K562 (cell line): Measurements from ENCODE around the gene CRY2. TPM values are rescaled to one million over a fixed set of nuclear protein-coding genes. Genes with fewer than 3 reads are reported as not detected.

Source experiments
- ARHGAP35 ChIP-seq: fragments of 450-650 bp; IDR thresholded peaks from 2 replicates; pipeline ENCODE4 v1.6.1; 2018; ENCODE audit not compliant: partially characterized antibody
- HMG20A ChIP-seq: fragments of 450-650 bp; formaldehyde crosslinking; conservative IDR thresholded peaks from 2 replicates; pipeline ENCODE4 v1.4.0; 2020; ENCODE audit warnings: mild to moderate bottlenecking, mixed read lengths
- NRF1 ChIP-seq, 2 experiments: fragments of 450-650 bp; IDR thresholded peaks in 1 of 2; conservative IDR thresholded peaks in 1 of 2; 2 replicates each; pipeline ENCODE4 v1.6.1; 2014; ENCODE audit warnings: mild to moderate bottlenecking in 2 of 2
- SMAD2 ChIP-seq: fragments of 150-350 bp; IDR thresholded peaks from 2 replicates; pipeline ENCODE4 v1.6.1; 2014; ENCODE audit warnings: low read depth, mild to moderate bottlenecking, low read length
- TCF7L2 ChIP-seq: fragments of 150-350 bp; IDR thresholded peaks from 2 replicates; pipeline ENCODE4 v1.6.1; 2016; ENCODE audit warnings: low read depth, mild to moderate bottlenecking, low read length, moderate library complexity
- TEAD2 ChIP-seq: fragments of 450-650 bp; IDR thresholded peaks from 2 replicates; pipeline ENCODE4 v1.6.1; 2016; ENCODE audit warnings: missing genetic modification characterization, control low read depth, missing compliant biosample characterization
- TRIM28 ChIP-seq: fragments of 450-650 bp; IDR thresholded peaks from 2 replicates; pipeline ENCODE4 v1.6.1; 2017
- ZNF274 ChIP-seq: IDR thresholded peaks from 2 replicates; pipeline ENCODE4 v1.6.1; 2011; ENCODE audit warnings: low read depth, mild to moderate bottlenecking, low read length, moderate library complexity, borderline replicate concordance
- ZNF717 ChIP-seq: fragments of 250-450 bp; sonication (Bioruptor Pico); IDR thresholded peaks from 2 replicates; pipeline ENCODE4 v1.5.0; 2021
- ZNF764 ChIP-seq: fragments of 250-450 bp; sonication (Bioruptor Pico); IDR thresholded peaks from 2 replicates; pipeline ENCODE4 v1.4.0; 2020; ENCODE audit warnings: low read depth, mild to moderate bottlenecking, moderate library complexity
- polyA plus RNA-seq, 8 experiments: library from polyadenylated mRNA; depleted of rRNA in 4 of 8; stranded (reverse) in 5 of 8; unstranded in 3 of 8; fragments of >200 nt; fragmentation: Nextera tagmentation in 2 of 8; fragmentation: Illumina TruSeq in 1 of 8; extraction: Ambion mirVana in 2 of 8; extraction: Trizol in 1 of 8; gene quantifications; 2 replicates each; pipeline versions ENCODE4 v1.2.1 to v1.2.3, GENCODE V29; 2011 to 2014; ENCODE audit warnings: inconsistent platforms in 1 of 8, missing spikeins in 1 of 8
- total RNA-seq, 7 experiments: library from RNA; depleted of rRNA in 6 of 7; stranded (reverse); fragments of >200 nt in 6 of 7; fragmentation: Illumina TruSeq in 2 of 7; extraction: Trizol in 2 of 7; gene quantifications; 2 replicates each; pipeline versions ENCODE4 v1.2.1 to v1.2.3, GENCODE V29; 2011 to 2021; ENCODE audit warnings: low replicate concordance in 1 of 7
- TF ChIP-seq, protein P1 (sequence below): fragments of 250-450 bp; sonication (Bioruptor Pico); IDR thresholded peaks from 2 replicates; pipeline ENCODE4 v1.5.0; 2021; ENCODE audit warnings: mild to moderate bottlenecking, moderate library complexity
- TF ChIP-seq, protein P2 (sequence below): sonication (generic); formaldehyde crosslinking; IDR thresholded peaks from 2 replicates; pipeline ENCODE4 v1.8.0; 2022; ENCODE audit warnings: mild to moderate bottlenecking, missing genetic modification reagents
- TF ChIP-seq, protein P3 (sequence below): fragments of 250-450 bp; sonication (Bioruptor Pico); IDR thresholded peaks from 2 replicates; pipeline ENCODE4 v1.5.0; 2021
- TF ChIP-seq, protein P4 (sequence below): fragments of 250-450 bp; sonication (Bioruptor Pico); IDR thresholded peaks from 2 replicates; pipeline ENCODE4 v1.5.0; 2021; ENCODE audit warnings: mild to moderate bottlenecking, borderline replicate concordance
- TF ChIP-seq, protein P5 (sequence below): fragments of 250-450 bp; sonication (Bioruptor Pico); IDR thresholded peaks from 2 replicates; pipeline ENCODE4 v1.4.0; 2020; ENCODE audit warnings: borderline replicate concordance

Gene CRY2
- total and polyA plus RNA-seq, 9 of the 15 experiments (the other 6 are each of a cell fraction or from before 2014, with no cell fraction given) = 2.3 to 23.9 (median 14.8) TPM

DNA sequence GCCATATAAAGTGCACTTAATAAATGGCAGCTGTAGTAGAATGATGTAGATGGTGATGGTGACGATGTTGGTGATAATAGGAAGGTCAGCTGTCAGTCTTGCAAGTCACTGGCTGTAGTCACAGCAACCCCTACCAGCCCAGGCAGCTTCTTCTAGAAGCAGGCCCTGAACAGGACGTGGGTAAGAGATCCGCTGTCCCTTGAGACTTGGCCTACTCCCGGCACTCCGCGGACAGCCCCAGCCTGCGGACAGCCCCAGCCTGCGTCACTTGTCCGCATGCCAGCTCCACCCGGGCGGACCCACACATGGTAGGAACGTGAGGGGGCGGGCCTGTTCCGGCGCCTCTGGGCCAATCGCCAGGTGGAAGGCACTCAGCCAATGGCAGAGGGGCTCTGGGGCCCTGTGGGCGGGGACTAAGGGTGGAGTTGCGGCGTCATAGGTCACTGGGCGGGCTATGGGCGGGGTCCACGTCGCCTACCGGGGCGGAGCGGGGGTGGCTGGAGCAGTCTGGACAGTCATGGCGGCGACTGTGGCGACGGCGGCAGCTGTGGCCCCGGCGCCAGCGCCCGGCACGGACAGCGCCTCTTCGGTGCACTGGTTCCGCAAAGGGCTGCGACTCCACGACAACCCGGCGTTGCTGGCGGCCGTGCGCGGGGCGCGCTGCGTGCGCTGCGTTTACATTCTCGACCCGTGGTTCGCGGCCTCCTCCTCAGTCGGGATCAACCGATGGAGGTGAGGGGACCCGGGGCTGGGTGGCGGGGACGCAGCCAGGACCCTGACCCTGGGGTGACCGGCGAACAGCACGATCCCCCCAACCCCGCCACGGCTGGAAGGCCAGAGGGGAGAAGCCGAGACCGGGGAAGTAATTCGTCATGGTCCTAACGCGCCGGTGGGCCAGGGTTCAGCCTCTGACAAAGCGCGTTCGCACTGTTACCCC, at the start of gene CRY2 (continued):
- TF ChIP-seq, protein P1, sequence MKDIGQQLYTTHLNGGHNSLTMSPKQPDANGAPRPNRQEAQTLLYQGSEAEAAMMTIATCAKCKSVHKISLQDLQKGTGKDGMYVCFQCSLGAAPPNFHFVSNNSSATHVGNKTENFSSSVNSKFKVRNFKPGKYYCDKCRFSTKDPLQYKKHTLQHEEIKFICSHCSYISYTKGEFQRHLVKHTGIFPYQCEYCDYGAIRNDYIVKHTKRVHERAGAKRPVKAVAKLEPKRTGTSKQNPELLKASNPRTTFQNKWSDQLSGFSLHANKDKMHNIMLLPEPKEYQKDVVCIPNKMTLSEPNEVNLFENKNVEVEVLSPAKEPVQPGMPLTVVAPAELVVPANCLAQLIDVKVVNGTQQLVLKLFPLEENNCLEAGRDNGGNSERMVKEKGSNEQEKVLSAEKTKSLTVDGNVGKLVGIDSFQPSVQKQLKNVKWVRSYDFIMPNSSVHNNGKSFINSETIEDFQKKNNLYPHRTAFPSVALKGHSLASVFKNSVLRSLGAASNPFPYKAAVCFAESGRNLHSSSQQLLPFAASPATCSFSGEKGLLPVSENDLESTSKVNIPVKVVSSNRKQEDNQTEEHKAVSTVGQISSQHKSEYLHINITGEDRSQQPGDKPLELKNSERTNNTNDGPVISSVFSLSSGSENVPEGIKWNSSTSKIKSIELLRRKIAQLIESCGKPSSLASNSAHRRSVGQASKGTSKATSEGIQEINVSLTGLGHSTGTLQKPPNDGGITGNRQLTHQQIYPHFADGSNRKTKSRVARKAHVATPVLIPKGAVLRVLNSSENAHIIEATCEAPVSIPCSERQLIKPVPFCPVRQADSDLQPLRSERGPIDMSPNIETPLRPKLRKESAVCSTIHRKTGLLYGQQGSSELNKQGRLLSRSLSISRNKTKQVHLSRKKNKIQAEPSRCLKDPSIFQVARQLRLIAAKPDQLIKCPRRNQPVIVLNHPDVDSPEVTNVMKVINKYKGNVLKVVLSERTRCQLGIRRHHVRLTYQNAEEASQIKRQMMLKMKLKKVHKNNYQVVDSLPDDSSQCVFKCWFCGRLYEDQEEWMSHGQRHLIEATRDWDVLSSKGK (CRISPR knock-in tag) = no peak
- TF ChIP-seq HMG20A = no peak
- TF ChIP-seq SMAD2 = no peak
- TF ChIP-seq TRIM28 = peak; percentile 31; the same call in 1 of the 2 replicates
- TF ChIP-seq NRF1 (conservative IDR thresholded peaks at IDR 0.05 in 1 of 2, IDR thresholded peaks at IDR 0.05 in 1 of 2) = peak; percentile 74 to 77
- TF ChIP-seq, protein P2, sequence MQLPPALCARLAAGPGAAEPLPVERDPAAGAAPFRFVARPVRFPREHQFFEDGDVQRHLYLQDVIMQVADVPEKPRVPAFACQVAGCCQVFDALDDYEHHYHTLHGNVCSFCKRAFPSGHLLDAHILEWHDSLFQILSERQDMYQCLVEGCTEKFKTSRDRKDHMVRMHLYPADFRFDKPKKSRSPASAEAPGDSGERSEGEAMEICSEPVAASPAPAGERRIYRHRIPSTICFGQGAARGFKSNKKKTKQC (CRISPR knock-in tag) = peak; percentile 90; the same call in 1 of the 2 replicates
- no peak for TF ChIP-seq ZNF717 (CRISPR knock-in tag)
- TF ChIP-seq, protein P3, sequence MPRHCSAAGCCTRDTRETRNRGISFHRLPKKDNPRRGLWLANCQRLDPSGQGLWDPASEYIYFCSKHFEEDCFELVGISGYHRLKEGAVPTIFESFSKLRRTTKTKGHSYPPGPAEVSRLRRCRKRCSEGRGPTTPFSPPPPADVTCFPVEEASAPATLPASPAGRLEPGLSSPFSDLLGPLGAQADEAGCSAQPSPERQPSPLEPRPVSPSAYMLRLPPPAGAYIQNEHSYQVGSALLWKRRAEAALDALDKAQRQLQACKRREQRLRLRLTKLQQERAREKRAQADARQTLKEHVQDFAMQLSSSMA (CRISPR knock-in tag) = peak; percentile 50; the same call in 1 of the 2 replicates
- TF ChIP-seq TEAD2 (tag) = no peak
- TF ChIP-seq ZNF274 = no peak
- TF ChIP-seq, protein P4, sequence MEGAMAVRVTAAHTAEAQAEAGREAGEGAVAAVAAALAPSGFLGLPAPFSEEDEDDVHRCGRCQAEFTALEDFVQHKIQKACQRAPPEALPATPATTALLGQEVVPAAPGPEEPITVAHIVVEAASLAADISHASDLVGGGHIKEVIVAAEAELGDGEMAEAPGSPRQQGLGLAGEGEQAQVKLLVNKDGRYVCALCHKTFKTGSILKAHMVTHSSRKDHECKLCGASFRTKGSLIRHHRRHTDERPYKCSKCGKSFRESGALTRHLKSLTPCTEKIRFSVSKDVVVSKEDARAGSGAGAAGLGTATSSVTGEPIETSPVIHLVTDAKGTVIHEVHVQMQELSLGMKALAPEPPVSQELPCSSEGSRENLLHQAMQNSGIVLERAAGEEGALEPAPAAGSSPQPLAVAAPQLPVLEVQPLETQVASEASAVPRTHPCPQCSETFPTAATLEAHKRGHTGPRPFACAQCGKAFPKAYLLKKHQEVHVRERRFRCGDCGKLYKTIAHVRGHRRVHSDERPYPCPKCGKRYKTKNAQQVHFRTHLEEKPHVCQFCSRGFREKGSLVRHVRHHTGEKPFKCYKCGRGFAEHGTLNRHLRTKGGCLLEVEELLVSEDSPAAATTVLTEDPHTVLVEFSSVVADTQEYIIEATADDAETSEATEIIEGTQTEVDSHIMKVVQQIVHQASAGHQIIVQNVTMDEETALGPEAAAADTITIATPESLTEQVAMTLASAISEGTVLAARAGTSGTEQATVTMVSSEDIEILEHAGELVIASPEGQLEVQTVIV (CRISPR knock-in tag) = no peak
- TF ChIP-seq TCF7L2 = no peak
- no peak for TF ChIP-seq ZNF764
- no peak for TF ChIP-seq ARHGAP35
- TF ChIP-seq, protein P5, sequence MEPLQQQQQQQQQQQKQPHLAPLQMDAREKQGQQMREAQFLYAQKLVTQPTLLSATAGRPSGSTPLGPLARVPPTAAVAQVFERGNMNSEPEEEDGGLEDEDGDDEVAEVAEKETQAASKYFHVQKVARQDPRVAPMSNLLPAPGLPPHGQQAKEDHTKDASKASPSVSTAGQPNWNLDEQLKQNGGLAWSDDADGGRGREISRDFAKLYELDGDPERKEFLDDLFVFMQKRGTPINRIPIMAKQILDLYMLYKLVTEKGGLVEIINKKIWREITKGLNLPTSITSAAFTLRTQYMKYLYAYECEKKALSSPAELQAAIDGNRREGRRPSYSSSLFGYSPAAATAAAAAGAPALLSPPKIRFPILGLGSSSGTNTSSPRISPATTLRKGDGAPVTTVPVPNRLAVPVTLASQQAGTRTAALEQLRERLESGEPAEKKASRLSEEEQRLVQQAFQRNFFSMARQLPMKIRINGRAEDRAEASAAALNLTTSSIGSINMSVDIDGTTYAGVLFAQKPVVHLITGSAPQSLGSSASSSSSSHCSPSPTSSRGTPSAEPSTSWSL (CRISPR knock-in tag) = 0 out of 2 replicates have a peak, but pooled peaks have one; percentile 53
